PC-9 (cell line): ENCODE data around the gene ATP1B3.

Experiments
- EZH2 ChIP-seq: fragments of 200-600 bp; sonication (generic); IDR thresholded peaks from 2 replicates; pipeline ENCODE4 v1.8.0; 2017; ENCODE audit warnings: antibody characterized with exemption, low read depth
- TF ChIP-seq, protein P1 (sequence below): fragments of 200-600 bp; sonication (generic); conservative IDR thresholded peaks from 2 replicates; pipeline ENCODE4 v1.6.1; 2017; ENCODE audit warnings: mixed run types, antibody characterized with exemption, mild to moderate bottlenecking, moderate library complexity

DNA sequence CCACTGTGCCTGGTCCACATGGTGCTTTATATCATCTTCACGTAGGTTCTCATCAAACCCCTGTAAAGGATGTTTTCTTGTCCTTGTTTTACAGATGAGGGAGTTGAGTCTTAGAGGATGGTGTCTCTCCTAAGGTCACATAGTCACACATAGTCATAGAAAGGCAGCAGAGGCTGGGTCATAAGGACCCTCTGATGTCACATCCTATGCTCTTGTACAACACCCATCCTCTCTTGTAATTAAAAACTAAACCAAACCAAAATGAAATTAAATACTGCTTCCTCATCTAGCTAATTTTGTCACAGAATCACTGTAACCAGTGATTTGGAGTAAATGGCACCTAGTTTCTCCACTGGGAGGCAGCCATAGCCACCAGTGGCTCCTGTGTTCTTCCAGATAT, 21.8 kb upstream of the ATP1B3 start:
- TF ChIP-seq, protein P1, sequence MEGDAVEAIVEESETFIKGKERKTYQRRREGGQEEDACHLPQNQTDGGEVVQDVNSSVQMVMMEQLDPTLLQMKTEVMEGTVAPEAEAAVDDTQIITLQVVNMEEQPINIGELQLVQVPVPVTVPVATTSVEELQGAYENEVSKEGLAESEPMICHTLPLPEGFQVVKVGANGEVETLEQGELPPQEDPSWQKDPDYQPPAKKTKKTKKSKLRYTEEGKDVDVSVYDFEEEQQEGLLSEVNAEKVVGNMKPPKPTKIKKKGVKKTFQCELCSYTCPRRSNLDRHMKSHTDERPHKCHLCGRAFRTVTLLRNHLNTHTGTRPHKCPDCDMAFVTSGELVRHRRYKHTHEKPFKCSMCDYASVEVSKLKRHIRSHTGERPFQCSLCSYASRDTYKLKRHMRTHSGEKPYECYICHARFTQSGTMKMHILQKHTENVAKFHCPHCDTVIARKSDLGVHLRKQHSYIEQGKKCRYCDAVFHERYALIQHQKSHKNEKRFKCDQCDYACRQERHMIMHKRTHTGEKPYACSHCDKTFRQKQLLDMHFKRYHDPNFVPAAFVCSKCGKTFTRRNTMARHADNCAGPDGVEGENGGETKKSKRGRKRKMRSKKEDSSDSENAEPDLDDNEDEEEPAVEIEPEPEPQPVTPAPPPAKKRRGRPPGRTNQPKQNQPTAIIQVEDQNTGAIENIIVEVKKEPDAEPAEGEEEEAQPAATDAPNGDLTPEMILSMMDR: no peak
- TF ChIP-seq EZH2: no peak
